ENCODE results near the gene APOL4.

DNA sequence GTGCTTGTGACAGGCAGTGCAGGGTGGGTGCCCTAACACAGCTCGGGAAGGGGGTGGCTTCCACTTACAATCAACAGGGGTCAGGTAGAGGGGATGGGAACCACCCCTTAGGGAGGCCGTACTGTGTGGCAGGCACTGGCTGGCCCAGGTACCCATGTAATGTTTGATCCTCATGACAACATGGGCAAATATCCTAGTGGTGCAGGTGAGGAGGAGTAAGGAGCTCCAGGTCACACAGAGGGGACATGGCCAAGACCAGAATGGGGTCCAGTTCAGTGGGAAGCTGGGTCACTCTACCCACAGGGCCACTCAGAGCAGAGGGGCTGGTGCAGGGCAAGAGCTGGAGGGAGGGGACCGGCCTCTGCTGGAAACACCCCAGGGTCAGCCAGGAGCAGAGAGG, 3.1 kb downstream of the APOL4 start:
- TF ChIP-seq, protein P1, sequence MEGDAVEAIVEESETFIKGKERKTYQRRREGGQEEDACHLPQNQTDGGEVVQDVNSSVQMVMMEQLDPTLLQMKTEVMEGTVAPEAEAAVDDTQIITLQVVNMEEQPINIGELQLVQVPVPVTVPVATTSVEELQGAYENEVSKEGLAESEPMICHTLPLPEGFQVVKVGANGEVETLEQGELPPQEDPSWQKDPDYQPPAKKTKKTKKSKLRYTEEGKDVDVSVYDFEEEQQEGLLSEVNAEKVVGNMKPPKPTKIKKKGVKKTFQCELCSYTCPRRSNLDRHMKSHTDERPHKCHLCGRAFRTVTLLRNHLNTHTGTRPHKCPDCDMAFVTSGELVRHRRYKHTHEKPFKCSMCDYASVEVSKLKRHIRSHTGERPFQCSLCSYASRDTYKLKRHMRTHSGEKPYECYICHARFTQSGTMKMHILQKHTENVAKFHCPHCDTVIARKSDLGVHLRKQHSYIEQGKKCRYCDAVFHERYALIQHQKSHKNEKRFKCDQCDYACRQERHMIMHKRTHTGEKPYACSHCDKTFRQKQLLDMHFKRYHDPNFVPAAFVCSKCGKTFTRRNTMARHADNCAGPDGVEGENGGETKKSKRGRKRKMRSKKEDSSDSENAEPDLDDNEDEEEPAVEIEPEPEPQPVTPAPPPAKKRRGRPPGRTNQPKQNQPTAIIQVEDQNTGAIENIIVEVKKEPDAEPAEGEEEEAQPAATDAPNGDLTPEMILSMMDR (IDR thresholded peaks at IDR 0.05), result no peak
- TF ChIP-seq ZFX (IDR thresholded peaks at IDR 0.05; ENCODE audit: borderline replicate concordance), result no peak

All from 22Rv1 (cell line).